GM12878 (cell line): ENCODE measurements around the gene ETFBKMT. TPM values are rescaled to one million over a fixed set of nuclear protein-coding genes. Genes with fewer than 3 reads are reported as not detected.
A peak's percentile ranks its signal among the peaks of the same experiment; 100 is the strongest.
"Not testable (repeated sequence)": the region's sequence is repeated elsewhere in the genome, so short reads cannot be mapped to it uniquely, and the experiment has no call there.

Source experiments
- ATAC-seq: fragments of 200-7000 bp; cut with Tn5 transposase; 3 replicates; pipeline ENCODE4 v1.9.1; 2020; ENCODE audit warnings: mild to moderate bottlenecking, moderate library complexity
- BruUV-seq: library from RNA; stranded (reverse); fragments of 400-500 nt; replicated peaks from 2 replicates; lab custom pipeline; 2021; lab: Mats Ljungman, UMichigan
- CTCF ChIA-PET: fragments of 300-600 bp; sonication (Branson Sonifier 250); formaldehyde crosslinking; extraction: SDS; loops from one replicate; lab custom pipeline; 2021; ENCODE audit warnings: inconsistent platforms; lab: Yijun Ruan, JAX
- POLR2A ChIA-PET: fragments of 350-600 bp; formaldehyde crosslinking; extraction: SDS; loops from one replicate; lab custom pipeline; 2021; ENCODE audit warnings: inconsistent platforms; lab: Charles Lee
- RAD21 ChIA-PET: fragments of 300-600 bp; sonication (Branson Sonifier 250); formaldehyde crosslinking; loops from one replicate; lab custom pipeline; 2023; ENCODE audit warnings: antibody characterized with exemption; ENCODE audit not compliant: unreplicated experiment; lab: Charles Lee
- SMC1A ChIA-PET: fragments of 300-600 bp; sonication (Branson Sonifier 250); formaldehyde crosslinking; loops from one replicate; lab custom pipeline; 2023; ENCODE audit not compliant: unreplicated experiment, uncharacterized antibody; lab: Charles Lee
- DNase-seq: peaks from one replicate; pipeline ENCODE4 v3.0.0-alpha.2; 2011; ENCODE audit warnings: low read depth, low spot score
- FAIRE-seq: peaks from 3 replicates; lab custom pipeline; 2011; peaks lifted over from hg19 to GRCh38; lab: Jason Lieb, UNC
- H2AFZ ChIP-seq: 2 replicates; pipeline ENCODE4 v1.6.0; 2011; ENCODE audit warnings: low read depth, low read length, control low read depth; ENCODE audit not compliant: control insufficient read depth
- H3K27ac ChIP-seq: 2 replicates; pipeline ENCODE4 v1.5.1; 2011; ENCODE audit warnings: control low read depth; ENCODE audit not compliant: control insufficient read depth, insufficient read depth
- H3K27me3 ChIP-seq, 2 experiments: replicated peaks in 1 of 2; 2 replicates each; pipeline versions ENCODE4 v1.6.0 to v1.6.1; 2011; ENCODE audit warnings: low read length in 1 of 2; ENCODE audit not compliant: control insufficient read depth in 2 of 2, insufficient read depth in 2 of 2
- H3K36me3 ChIP-seq, 2 experiments: 2 replicates each; pipeline ENCODE4 v1.5.1; 2011; ENCODE audit warnings: low read length in 1 of 2; ENCODE audit not compliant: control insufficient read depth in 2 of 2, insufficient read depth in 2 of 2
- H3K4me1 ChIP-seq: 2 replicates; pipeline ENCODE4 v1.6.1; 2011; ENCODE audit warnings: mild to moderate bottlenecking, low read length, moderate library complexity, mixed read lengths; ENCODE audit not compliant: control insufficient read depth, insufficient read depth
- H3K4me2 ChIP-seq: 2 replicates; pipeline ENCODE4 v1.6.0; 2011; ENCODE audit warnings: control low read depth; ENCODE audit not compliant: control insufficient read depth, insufficient read depth
- H3K4me3 ChIP-seq: fragments of 200-600 bp; sonication (generic); 2 replicates; pipeline ENCODE4 v1.5.1; 2016
- H3K79me2 ChIP-seq: 2 replicates; pipeline ENCODE4 v1.6.0; 2011; ENCODE audit warnings: low read length; ENCODE audit not compliant: control insufficient read depth, insufficient read depth
- H3K9ac ChIP-seq: 2 replicates; pipeline ENCODE4 v1.8.0; 2011; ENCODE audit warnings: low read length, control low read depth, mixed read lengths; ENCODE audit not compliant: control insufficient read depth, insufficient read depth
- H3K9me3 ChIP-seq: replicated peaks from 3 replicates; pipeline ENCODE4 v1.5.1; 2011; ENCODE audit warnings: mild to moderate bottlenecking, low read length; ENCODE audit not compliant: control insufficient read depth, insufficient read depth
- H4K20me1 ChIP-seq: 2 replicates; pipeline ENCODE4 v1.6.0; 2011; ENCODE audit not compliant: control insufficient read depth, insufficient read depth
- HCFC1 ChIP-seq: fragments of 150-350 bp; IDR thresholded peaks from 2 replicates; pipeline ENCODE4 v1.6.1; 2014; ENCODE audit warnings: low read length
- USF2 ChIP-seq: IDR thresholded peaks from 2 replicates; pipeline ENCODE4 v1.6.1; 2011; ENCODE audit warnings: low read depth, low read length, improper control_type of control experiment, borderline replicate concordance
- ZBTB33 ChIP-seq: fragments of 450-650 bp; IDR thresholded peaks from 2 replicates; pipeline ENCODE4 v1.6.1; 2017; ENCODE audit warnings: mild to moderate bottlenecking
- WGBS: methylation state at CpG from one replicate; pipeline ENCODE4 v1.1.6; 2016; ENCODE audit warnings: low lambda C conversion rate; ENCODE audit not compliant: insufficient replicate concordance, insufficient coverage; ENCODE audit errors: missing lambda C conversion rate; 5-methylcytosine and 5-hydroxymethylcytosine counted together
- in situ Hi-C: fragments of 300-500 bp; cut with MboI; formaldehyde crosslinking; loops from 9 replicates; pipeline ENCODE4 v1.14.3; 2018; ENCODE audit warnings: mixed read lengths
- intact Hi-C: fragments of 100-400 bp; cut with micrococcal nuclease; formaldehyde crosslinking; loops from one replicate; pipeline ENCODE4 v1.14.2; 2022; ENCODE audit not compliant: unreplicated experiment
- polyA plus RNA-seq, 11 experiments: library from polyadenylated mRNA; depleted of rRNA in 4 of 11; unstranded in 6 of 11; stranded (reverse) in 5 of 11; fragments of >200 nt; fragmentation: Nextera tagmentation in 4 of 11; fragmentation: Illumina TruSeq in 1 of 11; extraction: Ambion mirVana in 4 of 11; extraction: Trizol in 1 of 11; gene quantifications; 1 replicate in 1 of 11; 2 replicates in 10 of 11; pipeline versions ENCODE4 v1.2.1 to v1.2.3, GENCODE V29; 2011 to 2016; ENCODE audit warnings: inconsistent platforms in 2 of 11, missing spikeins in 2 of 11, low read depth in 1 of 11
- total RNA-seq, 4 experiments: library from RNA; depleted of rRNA in 3 of 4; stranded (reverse); fragments of >200 nt in 3 of 4; fragmentation: Illumina TruSeq in 1 of 4; extraction: Trizol in 1 of 4; gene quantifications; 2 replicates each; pipeline versions ENCODE4 v1.2.1 to v1.2.3, GENCODE V29; 2013 to 2021

Gene ETFBKMT
- total and polyA plus RNA-seq, 10 of the 15 experiments (the other 5 are each of a cell fraction or from before 2014, with no cell fraction given): 0.25 to 1.1 (median 0.65) TPM

- in situ Hi-C loops (no loop called here), intact Hi-C loops (no loop called here)
- Histone ChIP-seq H3K36me3 (no peaks in the 10 kb centered on the region), H3K4me3 (no peak overlapping the region), H3K4me2 (no peak overlapping the region), H3K4me1 (no peaks in the 10 kb centered on the region), H3K9me3 (peaks cover 2% of the 10 kb centered on the region; the same call in 2 of the 3 replicates), H3K9ac (no peak overlapping the region), H3K79me2 (no peaks in the 10 kb centered on the region), H2AFZ (no peak overlapping the region), H3K27me3 (no peaks in the 10 kb centered on the region), H4K20me1 (no peaks in the 10 kb centered on the region), H3K27ac (no peak overlapping the region)
- ChIA-PET RAD21 (no interaction called here), CTCF (interaction anchor here (0.7 kb wide), 2 partner anchors 29 to 328 kb away, joined by 4 read pairs; no protein-coding TSS in a partner anchor), SMC1A (interaction anchor here (0.7 to 1.1 kb wide), 3 partner anchors 8 to 119 kb away, joined by 3 to 4 read pairs (median 4); no protein-coding TSS in a partner anchor), POLR2A (no interaction called here)
- FAIRE-seq: no peak
- DNase-seq: no peak
- WGBS: 64% methylated on average over 2 of the region's 2 CpGs
- ATAC-seq: no peak
- TF ChIP-seq USF2 (no peak), HCFC1 (no peak)
- BruUV-seq: no TSS peak
Observed at GRCh38 chr12:31705621-31706020, 46.1 kb downstream of the ETFBKMT start.

GRCh38 chr12:31708118-31708517 lies 48.6 kb downstream of the ETFBKMT start:
- H3K36me3 ChIP-seq, FAIRE-seq, CTCF ChIA-PET, DNase-seq, RAD21 ChIA-PET, ATAC-seq, SMC1A ChIA-PET, intact Hi-C loops, H3K4me3 ChIP-seq, H2AFZ ChIP-seq, H3K9ac ChIP-seq, H3K4me2 ChIP-seq, H3K27ac ChIP-seq, H3K4me1 ChIP-seq, H3K27me3 ChIP-seq, H4K20me1 ChIP-seq, POLR2A ChIA-PET, in situ Hi-C loops, BruUV-seq, H3K79me2 ChIP-seq: not testable (repeated sequence)
- WGBS: 96% methylated on average over 7 of the region's 7 CpGs
- 0 out of 2 replicates have a peak, but pooled peaks have one; percentile 25 for TF ChIP-seq ZBTB33
- TF ChIP-seq, all 136 proteins: peak for 1; not testable (repeated sequence) for 135
- not testable (repeated sequence) for H3K9me3 ChIP-seq
